Osteocyte (in vitro differentiated cells): ENCODE data around the gene SLC39A7. TPM values are rescaled to one million over a fixed set of nuclear protein-coding genes. Genes with fewer than 3 reads are reported as not detected.

ENCODE experiments used
- DNase-seq: peaks from one replicate; pipeline ENCODE4 v3.0.0; 2021; ENCODE audit warnings: mixed read lengths; ENCODE audit not compliant: unreplicated experiment; ENCODE audit errors: extremely low spot score
- H3K27ac Mint-ChIP-seq: one replicate; pipeline ENCODE4 v1.8.0; 2021; ENCODE audit warnings: mild to moderate bottlenecking, mixed read lengths; ENCODE audit not compliant: unreplicated experiment
- H3K27me3 Mint-ChIP-seq: one replicate; pipeline ENCODE4 v1.8.0; 2021; ENCODE audit warnings: mixed read lengths; ENCODE audit not compliant: unreplicated experiment
- H3K36me3 Mint-ChIP-seq: one replicate; pipeline ENCODE4 v1.8.0; 2021; ENCODE audit warnings: mixed read lengths; ENCODE audit not compliant: unreplicated experiment
- H3K4me1 Mint-ChIP-seq: one replicate; pipeline ENCODE4 v1.8.0; 2021; ENCODE audit warnings: mixed read lengths; ENCODE audit not compliant: unreplicated experiment
- H3K4me3 Mint-ChIP-seq: one replicate; pipeline ENCODE4 v1.8.0; 2021; ENCODE audit warnings: mild to moderate bottlenecking, moderate library complexity, mixed read lengths; ENCODE audit not compliant: unreplicated experiment
- H3K9me3 Mint-ChIP-seq: one replicate; pipeline ENCODE4 v1.8.0; 2021; ENCODE audit warnings: mixed read lengths; ENCODE audit not compliant: unreplicated experiment
- total RNA-seq: library from RNA; stranded (reverse); gene quantifications from 2 replicates; pipeline ENCODE4 v1.2.1, GENCODE V29; 2021
- TF ChIP-seq, protein P1 (sequence below): fragments of 200-600 bp; sonication (generic); IDR thresholded peaks from 2 replicates; pipeline ENCODE4 v1.5.0; 2021; ENCODE audit warnings: antibody characterized with exemption, mild to moderate bottlenecking, moderate library complexity

SLC39A7 gene
- total RNA-seq, 1 donor from 2014 or later: 201 TPM

DNA sequence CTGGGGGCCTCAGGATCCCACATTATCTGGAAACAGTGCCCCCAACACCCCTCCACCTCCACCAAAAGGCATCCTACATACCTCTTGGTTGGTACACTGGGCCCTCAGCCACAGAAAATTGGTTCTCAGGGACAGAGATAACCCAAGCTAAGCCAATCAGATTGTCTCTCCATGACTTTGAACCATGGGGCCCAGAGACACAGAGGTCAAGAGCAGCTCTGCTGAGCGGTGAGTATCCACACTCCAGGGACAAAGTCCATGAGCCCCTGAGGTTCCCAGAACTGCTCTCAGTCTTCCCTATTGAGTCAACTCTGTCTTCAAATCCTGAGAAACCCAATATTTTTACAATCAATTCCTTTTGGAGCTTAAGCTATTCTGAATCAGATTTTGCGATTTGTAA lies 43.7 kb upstream of the SLC39A7 start:
- DNase-seq: no peak
- H3K27me3 Mint-ChIP-seq: peaks cover 19% of the 10 kb centered on the region
- peaks cover 13% of the 10 kb centered on the region for H3K4me1 Mint-ChIP-seq
- no peak overlapping the region for H3K4me3 Mint-ChIP-seq
- TF ChIP-seq, protein P1, sequence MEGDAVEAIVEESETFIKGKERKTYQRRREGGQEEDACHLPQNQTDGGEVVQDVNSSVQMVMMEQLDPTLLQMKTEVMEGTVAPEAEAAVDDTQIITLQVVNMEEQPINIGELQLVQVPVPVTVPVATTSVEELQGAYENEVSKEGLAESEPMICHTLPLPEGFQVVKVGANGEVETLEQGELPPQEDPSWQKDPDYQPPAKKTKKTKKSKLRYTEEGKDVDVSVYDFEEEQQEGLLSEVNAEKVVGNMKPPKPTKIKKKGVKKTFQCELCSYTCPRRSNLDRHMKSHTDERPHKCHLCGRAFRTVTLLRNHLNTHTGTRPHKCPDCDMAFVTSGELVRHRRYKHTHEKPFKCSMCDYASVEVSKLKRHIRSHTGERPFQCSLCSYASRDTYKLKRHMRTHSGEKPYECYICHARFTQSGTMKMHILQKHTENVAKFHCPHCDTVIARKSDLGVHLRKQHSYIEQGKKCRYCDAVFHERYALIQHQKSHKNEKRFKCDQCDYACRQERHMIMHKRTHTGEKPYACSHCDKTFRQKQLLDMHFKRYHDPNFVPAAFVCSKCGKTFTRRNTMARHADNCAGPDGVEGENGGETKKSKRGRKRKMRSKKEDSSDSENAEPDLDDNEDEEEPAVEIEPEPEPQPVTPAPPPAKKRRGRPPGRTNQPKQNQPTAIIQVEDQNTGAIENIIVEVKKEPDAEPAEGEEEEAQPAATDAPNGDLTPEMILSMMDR: no peak
- no peaks in the 10 kb centered on the region for H3K36me3 Mint-ChIP-seq
- H3K9me3 Mint-ChIP-seq: peaks cover 7% of the 10 kb centered on the region
- H3K27ac Mint-ChIP-seq: no peak overlapping the region

DNA sequence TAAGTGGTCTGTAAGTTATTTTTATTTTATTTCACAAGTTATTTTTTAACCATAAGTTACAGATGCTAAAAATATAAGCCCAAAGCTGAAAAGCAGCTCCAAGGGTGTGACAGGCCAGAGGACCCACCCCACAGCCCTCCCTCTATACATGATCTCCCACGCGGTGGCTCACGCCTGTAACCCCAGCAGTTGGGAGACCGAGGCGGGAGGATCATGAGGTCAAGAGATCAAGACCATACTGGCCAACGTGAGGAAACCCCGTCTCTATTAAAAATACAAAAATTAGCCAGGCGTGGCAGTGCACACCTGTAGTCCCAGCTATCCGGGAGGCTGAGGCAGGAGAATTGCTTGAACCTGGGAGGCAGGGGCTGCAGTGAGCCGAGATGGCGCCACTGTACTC lies 40.6 kb upstream of the SLC39A7 start:
- Mint-ChIP-seq H3K27ac (no peak overlapping the region), H3K9me3 (no peaks in the 10 kb centered on the region), H3K36me3 (no peaks in the 10 kb centered on the region), H3K27me3 (peaks cover 8% of the 10 kb centered on the region), H3K4me1 (peaks cover 14% of the 10 kb centered on the region), H3K4me3 (no peak overlapping the region)
- DNase-seq: no peak
- TF ChIP-seq, protein P1: no peak

DNA sequence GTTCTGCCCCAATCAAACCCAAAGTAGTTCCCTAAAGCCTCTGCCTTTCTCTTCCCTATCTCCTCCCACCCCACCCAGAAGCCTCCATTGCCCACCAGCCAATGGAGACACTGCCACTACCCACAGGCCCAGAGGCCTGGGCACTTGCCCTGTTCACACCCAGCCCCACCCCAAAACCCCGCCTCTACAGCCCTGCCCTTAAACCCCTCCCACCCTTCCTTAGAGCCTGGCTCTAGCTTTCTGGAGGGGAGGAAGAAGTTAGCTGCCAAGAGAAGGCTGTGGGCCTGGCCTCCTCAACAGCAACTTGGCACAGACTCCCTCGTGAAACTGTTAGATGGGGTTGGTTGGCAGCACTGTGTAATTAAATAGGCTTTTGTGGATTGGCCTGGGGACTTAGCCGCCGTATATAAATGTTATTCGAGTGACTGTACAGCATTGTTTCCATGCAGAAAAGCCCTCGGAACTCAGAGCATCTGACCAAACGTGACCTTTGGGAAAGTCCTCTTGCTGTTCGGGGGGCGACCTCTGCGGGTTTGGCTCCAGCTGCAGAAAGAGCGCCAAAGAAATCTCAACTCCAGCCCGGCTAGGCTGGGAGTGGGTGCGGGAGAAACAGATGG lies 39.8 kb upstream of the SLC39A7 start:
- H3K4me1 Mint-ChIP-seq: peaks cover 14% of the 10 kb centered on the region
- H3K36me3 Mint-ChIP-seq: no peaks in the 10 kb centered on the region
- H3K27me3 Mint-ChIP-seq: peaks cover 5% of the 10 kb centered on the region
- H3K4me3 Mint-ChIP-seq: peak overlapping the region; percentile 82
- no peaks in the 10 kb centered on the region for H3K9me3 Mint-ChIP-seq
- H3K27ac Mint-ChIP-seq: peak overlapping the region; percentile 69
- TF ChIP-seq, protein P1: no peak
- no peak for DNase-seq

DNA sequence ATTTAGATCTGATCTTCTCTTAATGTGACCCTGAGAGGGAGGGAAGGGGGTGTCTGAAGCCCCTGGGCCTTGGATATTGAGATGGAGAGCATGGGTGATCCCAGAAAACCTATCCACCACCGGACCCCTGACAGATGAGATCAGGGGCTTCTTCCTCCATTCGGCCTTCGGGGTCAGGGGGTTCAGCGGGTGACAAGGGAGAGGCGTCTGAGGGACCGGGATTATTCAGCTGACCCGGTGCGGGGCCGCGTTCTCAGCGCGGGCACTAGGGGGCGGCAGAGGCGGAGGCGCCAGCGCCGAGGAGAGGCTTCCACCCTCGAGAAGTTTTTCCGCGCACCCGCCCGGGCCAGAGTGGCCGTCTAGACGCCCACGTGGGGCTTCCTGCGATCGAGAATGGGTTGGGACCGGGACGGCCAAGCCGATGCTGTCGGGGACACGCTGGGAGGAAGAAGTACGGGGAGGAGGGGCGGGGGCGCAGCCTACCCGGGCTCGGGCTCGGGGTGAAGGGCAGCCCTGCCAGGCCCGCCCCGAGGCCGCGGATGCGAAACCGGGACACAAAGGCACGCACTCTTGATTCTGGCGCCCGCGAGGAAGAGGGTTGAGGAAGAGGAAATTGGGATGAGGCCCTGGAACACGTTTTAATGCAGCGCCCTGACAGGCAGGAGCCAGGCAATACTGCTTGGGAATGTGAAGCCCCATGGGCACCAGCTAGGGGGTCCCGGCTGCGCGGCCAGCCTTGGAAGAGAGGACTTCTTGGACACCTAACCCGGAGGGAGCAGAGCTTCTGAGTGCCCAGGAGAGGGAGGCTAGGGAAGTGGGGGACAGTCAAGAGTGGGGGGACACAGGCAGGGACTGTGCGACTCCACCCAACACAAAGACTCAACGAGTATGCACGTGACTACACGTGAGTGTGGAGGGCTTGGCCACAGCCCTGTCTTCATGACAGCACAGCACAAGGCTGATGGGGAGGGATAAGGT lies 39.0 kb upstream of the SLC39A7 start:
- H3K27me3 Mint-ChIP-seq: peaks cover 3% of the 10 kb centered on the region
- TF ChIP-seq, protein P1: peak; percentile 96
- H3K4me3 Mint-ChIP-seq: peak overlapping the region; percentile 82
- H3K27ac Mint-ChIP-seq: peak overlapping the region; percentile 69
- peak; percentile 95 for DNase-seq
- H3K4me1 Mint-ChIP-seq: peaks cover 14% of the 10 kb centered on the region
- no peaks in the 10 kb centered on the region for H3K36me3 Mint-ChIP-seq
- no peaks in the 10 kb centered on the region for H3K9me3 Mint-ChIP-seq

DNA sequence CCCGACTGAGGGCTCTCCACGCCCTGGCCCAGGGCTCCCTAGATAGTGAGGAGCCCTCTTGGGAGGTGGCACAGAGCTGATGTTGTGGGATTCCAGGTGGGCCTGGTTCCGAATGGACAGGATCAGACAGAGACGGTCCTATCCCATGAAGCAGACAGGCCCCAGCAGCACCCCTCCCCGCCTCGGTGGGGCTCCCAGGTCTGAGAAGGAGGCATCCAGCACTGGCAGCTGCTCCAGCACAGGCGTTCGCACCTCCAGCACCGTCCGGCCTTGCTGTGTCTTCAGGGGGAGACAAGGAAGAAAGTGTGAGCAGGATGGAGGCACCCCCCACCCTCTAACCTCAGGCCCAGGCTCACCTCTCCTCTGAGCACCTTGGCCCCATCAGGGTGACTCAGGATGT lies 37.1 kb upstream of the SLC39A7 start:
- TF ChIP-seq, protein P1: no peak
- Mint-ChIP-seq H3K36me3 (no peaks in the 10 kb centered on the region), H3K4me1 (peaks cover 14% of the 10 kb centered on the region), H3K27me3 (peaks cover 2% of the 10 kb centered on the region), H3K27ac (no peak overlapping the region), H3K4me3 (no peak overlapping the region), H3K9me3 (no peaks in the 10 kb centered on the region)
- DNase-seq: no peak
